OCI-LY7 (cell line): ENCODE measurements around the gene PLA2R1. TPM values are rescaled to one million over a fixed set of nuclear protein-coding genes. Genes with fewer than 3 reads are reported as not detected.

ENCODE experiments used
- BruUV-seq: library from RNA; stranded (reverse); fragments of 400-500 nt; replicated peaks from 2 replicates; lab custom pipeline; 2021; lab: Mats Ljungman, UMichigan
- CTCF ChIA-PET: fragments of 300-600 bp; sonication (Branson Sonifier 250); formaldehyde crosslinking; loops from one replicate; lab custom pipeline; 2022; ENCODE audit warnings: antibody characterized with exemption; ENCODE audit not compliant: unreplicated experiment; lab: Charles Lee
- POLR2A ChIA-PET: fragments of 300-600 bp; sonication (Branson Sonifier 250); formaldehyde crosslinking; loops from one replicate; lab custom pipeline; 2022; ENCODE audit warnings: antibody characterized with exemption; lab: Charles Lee
- DNase-seq: peaks from one replicate; pipeline ENCODE4 v3.0.0-alpha.2; 2015; ENCODE audit warnings: low spot score
- H2AFZ ChIP-seq: fragments of 200-600 bp; sonication (generic), shearing (Covaris generic); 2 replicates; pipeline ENCODE4 v1.6.1; 2014; ENCODE audit warnings: mild to moderate bottlenecking, antibody characterized with exemption, low read length, moderate library complexity
- H3K27ac ChIP-seq: fragments of 200-600 bp; sonication (generic); 2 replicates; pipeline ENCODE4 v1.5.1; 2014; ENCODE audit warnings: mixed run types, low read depth, mild to moderate bottlenecking, moderate library complexity, low read length, inconsistent platforms; ENCODE audit not compliant: poor library complexity, severe bottlenecking
- H3K36me3 ChIP-seq: fragments of 200-600 bp; sonication (generic); 2 replicates; pipeline ENCODE4 v1.6.1; 2014; ENCODE audit warnings: mild to moderate bottlenecking, antibody characterized with exemption, low read length, moderate library complexity, mixed read lengths; ENCODE audit not compliant: insufficient read depth
- H3K4me1 ChIP-seq: fragments of 200-600 bp; sonication (generic); 2 replicates; pipeline ENCODE4 v1.5.1; 2014; ENCODE audit warnings: mild to moderate bottlenecking, low read length; ENCODE audit not compliant: insufficient read depth, poor library complexity, severe bottlenecking
- H3K4me2 ChIP-seq: fragments of 200-600 bp; sonication (generic); 2 replicates; pipeline ENCODE4 v1.6.1; 2014; ENCODE audit warnings: mild to moderate bottlenecking, low read length
- H3K4me3 ChIP-seq: fragments of 200-600 bp; sonication (generic); 2 replicates; pipeline ENCODE4 v1.5.1; 2014; ENCODE audit warnings: mild to moderate bottlenecking, low read depth, low read length; ENCODE audit not compliant: poor library complexity, severe bottlenecking
- H3K79me2 ChIP-seq: fragments of 200-600 bp; sonication (generic); 2 replicates; pipeline ENCODE4 v1.6.1; 2016; ENCODE audit warnings: low read depth, mild to moderate bottlenecking, low read length, moderate library complexity, mixed read lengths; ENCODE audit not compliant: insufficient read depth
- H3K9me2 ChIP-seq: fragments of 200-600 bp; sonication (generic); 2 replicates; pipeline ENCODE4 v1.6.1; 2016; ENCODE audit warnings: mild to moderate bottlenecking, low read length, mixed read lengths; ENCODE audit not compliant: insufficient read depth
- H3K9me3 ChIP-seq: fragments of 200-600 bp; sonication (generic); 2 replicates; pipeline ENCODE4 v1.6.1; 2014; ENCODE audit warnings: mild to moderate bottlenecking, mixed run types, low read length, mixed read lengths
- H4K20me1 ChIP-seq: fragments of 200-600 bp; sonication (generic); 2 replicates; pipeline ENCODE4 v1.6.1; 2014; ENCODE audit warnings: mild to moderate bottlenecking, antibody characterized with exemption, low read length, moderate library complexity, mixed read lengths; ENCODE audit not compliant: insufficient read depth
- CTCF ChIP-seq: fragments of 200-600 bp; sonication (generic); conservative IDR thresholded peaks from 2 replicates; pipeline ENCODE4 v1.5.1; 2014; ENCODE audit warnings: mild to moderate bottlenecking, antibody characterized with exemption, low read length, moderate library complexity, mixed read lengths
- EZH2phosphoT487 ChIP-seq: fragments of 200-600 bp; sonication (generic); IDR thresholded peaks from 2 replicates; pipeline ENCODE4 v1.6.1; 2018; ENCODE audit warnings: low read depth, borderline replicate concordance, mild to moderate bottlenecking, mixed run types, antibody characterized with exemption, low read length, moderate library complexity, mixed read lengths
- intact Hi-C: fragments of 100-400 bp; cut with micrococcal nuclease; formaldehyde crosslinking; loops from one replicate; pipeline ENCODE4 v1.10.0; 2022; ENCODE audit not compliant: unreplicated experiment
- total RNA-seq, 2 experiments: library from RNA; depleted of rRNA in 1 of 2; stranded (reverse); fragments of >200 nt in 1 of 2; shearing (Covaris generic) in 1 of 2; gene quantifications; 2 replicates each; pipeline ENCODE4 v1.2.3, GENCODE V29; 2014 to 2022

The PLA2R1 gene
- total RNA-seq, 2 experiments from 2014 or later, result not detected

GRCh38 chr2:159898441-159898840 is 164.0 kb downstream of the PLA2R1 start:
- H3K27ac ChIP-seq, result no peak overlapping the region
- H2AFZ ChIP-seq, result no peak overlapping the region
- H3K4me3 ChIP-seq, result no peak overlapping the region
- H3K4me1 ChIP-seq, result no peaks in the 10 kb centered on the region
- ChIA-PET CTCF (no interaction called here), POLR2A (no interaction called here)
- TF ChIP-seq CTCF (no peak), EZH2phosphoT487 (no peak)
- H3K36me3 ChIP-seq, result no peaks in the 10 kb centered on the region
- H3K79me2 ChIP-seq, result no peaks in the 10 kb centered on the region
- DNase-seq, result no peak
- intact Hi-C loops, result no loop called here
- no peaks in the 10 kb centered on the region for H4K20me1 ChIP-seq
- BruUV-seq, result no TSS peak
- H3K4me2 ChIP-seq, result no peak overlapping the region
- no peaks in the 10 kb centered on the region for H3K9me3 ChIP-seq
- H3K9me2 ChIP-seq, result no peaks in the 10 kb centered on the region

- intact Hi-C loops, result no loop called here
- H3K27ac ChIP-seq, result no peak overlapping the region
- no peaks in the 10 kb centered on the region for H3K4me1 ChIP-seq
- no peak overlapping the region for H2AFZ ChIP-seq
- ChIA-PET CTCF (no interaction called here), POLR2A (interaction anchor here (0.6 kb wide), 1 partner anchor 10 kb away, joined by 3 read pairs; no protein-coding TSS in a partner anchor)
- H4K20me1 ChIP-seq, result no peaks in the 10 kb centered on the region
- DNase-seq, result no peak
- no peak for TF ChIP-seq EZH2phosphoT487
- H3K4me3 ChIP-seq, result no peak overlapping the region
- no peak overlapping the region for H3K4me2 ChIP-seq
- no TSS peak for BruUV-seq
- H3K36me3 ChIP-seq, result no peaks in the 10 kb centered on the region
- H3K9me2 ChIP-seq, result no peaks in the 10 kb centered on the region
- no peaks in the 10 kb centered on the region for H3K79me2 ChIP-seq
- H3K9me3 ChIP-seq, result no peaks in the 10 kb centered on the region
These were observed 164.7 kb downstream of the PLA2R1 start for GRCh38 chr2:159897720-159898119.

GRCh38 chr2:159897081-159897480 is 165.3 kb downstream of the PLA2R1 start:
- Histone ChIP-seq H4K20me1 (no peaks in the 10 kb centered on the region), H3K27ac (no peak overlapping the region), H3K4me1 (no peaks in the 10 kb centered on the region), H3K79me2 (no peaks in the 10 kb centered on the region), H3K4me3 (no peak overlapping the region), H3K4me2 (no peak overlapping the region), H3K9me3 (no peaks in the 10 kb centered on the region), H3K9me2 (no peaks in the 10 kb centered on the region), H2AFZ (no peak overlapping the region), H3K36me3 (no peaks in the 10 kb centered on the region)
- intact Hi-C loops, result no loop called here
- CTCF ChIA-PET, result no interaction called here
- POLR2A ChIA-PET, result no interaction called here
- no peak for DNase-seq
- TF ChIP-seq CTCF, result no peak
- TF ChIP-seq EZH2phosphoT487, result no peak
- no TSS peak for BruUV-seq
